GM18511 (cell line): ENCODE measurements around the gene GPX6.
"Not testable (repeated sequence)": the region's sequence is repeated elsewhere in the genome, so short reads cannot be mapped to it uniquely, and the experiment has no call there.

Experiments used
- ATAC-seq: cut with Tn5 transposase; IDR thresholded peaks from one replicate; pipeline ENCODE4 v1.9.1; 2021; ENCODE audit warnings: mild to moderate bottlenecking, moderate library complexity; ENCODE audit not compliant: unreplicated experiment

Gene GPX6

GRCh38 chr6:28515676-28516075, at the start of gene GPX6:
Gene GPX6, minus strand, starts transcription at chr6:28515793. Its CDS starts 50 bp downstream, at chr6:28515743.
- no peak for ATAC-seq

GRCh38 chr6:28563430-28564095, 48.0 kb upstream of the GPX6 start:
- ATAC-seq = no peak

- ATAC-seq = no peak
These were observed 43.0 kb upstream of the GPX6 start for GRCh38 chr6:28558629-28559028.

GRCh38 chr6:28555136-28555535, 39.5 kb upstream of the GPX6 start:
- no peak for ATAC-seq

- ATAC-seq = no peak
These were observed 38.6 kb upstream of the GPX6 start for GRCh38 chr6:28553986-28554881.

GRCh38 chr6:28553384-28553985, 37.9 kb upstream of the GPX6 start:
- no peak for ATAC-seq

GRCh38 chr6:28551891-28552666, 36.5 kb upstream of the GPX6 start:
- no peak for ATAC-seq

GRCh38 chr6:28547003-28547402, 31.4 kb upstream of the GPX6 start:
- not testable (repeated sequence) for ATAC-seq

GRCh38 chr6:28545955-28546354, 30.4 kb upstream of the GPX6 start:
- ATAC-seq = no peak

GRCh38 chr6:28543651-28544610, 28.3 kb upstream of the GPX6 start:
- ATAC-seq = peak; percentile 41

- peak; percentile 79 for ATAC-seq
These were observed 27.1 kb upstream of the GPX6 start for GRCh38 chr6:28542440-28543296.

- ATAC-seq = no peak
These were observed 26.4 kb upstream of the GPX6 start for GRCh38 chr6:28541996-28542395.

- ATAC-seq = no peak
These were observed 22.0 kb upstream of the GPX6 start for GRCh38 chr6:28537509-28538140.

GRCh38 chr6:28537065-28537464, 21.5 kb upstream of the GPX6 start:
- ATAC-seq = no peak

GRCh38 chr6:28534875-28535274, 19.3 kb upstream of the GPX6 start:
- ATAC-seq = no peak

- ATAC-seq = no peak
These were observed 18.7 kb upstream of the GPX6 start for GRCh38 chr6:28534306-28534705.

- ATAC-seq = no peak
These were observed 16.0 kb upstream of the GPX6 start for GRCh38 chr6:28531479-28532128.

GRCh38 chr6:28530777-28531176, 15.2 kb upstream of the GPX6 start:
- no peak for ATAC-seq
